HG02885 (cell line): ENCODE results near the gene NLGN1.

ENCODE experiments used
- ATAC-seq: cut with Tn5 transposase; IDR thresholded peaks from one replicate; pipeline ENCODE4 v1.9.1; 2021; ENCODE audit warnings: mild to moderate bottlenecking; ENCODE audit not compliant: unreplicated experiment, poor library complexity

Gene NLGN1

GRCh38 chr3:173700336-173700735 is 302.8 kb downstream of the NLGN1 start:
- no peak for ATAC-seq

- no peak for ATAC-seq
These were observed 305.0 kb downstream of the NLGN1 start for GRCh38 chr3:173702561-173702960.

GRCh38 chr3:173703771-173704170 is 306.2 kb downstream of the NLGN1 start:
- ATAC-seq: no peak

GRCh38 chr3:173706630-173707029 is 309.1 kb downstream of the NLGN1 start:
- ATAC-seq: no peak

GRCh38 chr3:173708191-173708590 is 310.6 kb downstream of the NLGN1 start:
- no peak for ATAC-seq

- no peak for ATAC-seq
These were observed 311.5 kb downstream of the NLGN1 start for GRCh38 chr3:173709026-173709425.

GRCh38 chr3:173711619-173712018 is 314.1 kb downstream of the NLGN1 start:
- ATAC-seq: no peak

- ATAC-seq: no peak
These were observed 322.0 kb downstream of the NLGN1 start for GRCh38 chr3:173719585-173719984.

- ATAC-seq: no peak
These were observed 328.0 kb downstream of the NLGN1 start for GRCh38 chr3:173725507-173725906.

- ATAC-seq: no peak
These were observed 332.8 kb downstream of the NLGN1 start for GRCh38 chr3:173730391-173730790.

- ATAC-seq: no peak
These were observed 334.7 kb downstream of the NLGN1 start for GRCh38 chr3:173732237-173732636.

GRCh38 chr3:173733029-173733652 is 335.6 kb downstream of the NLGN1 start:
- ATAC-seq: no peak

GRCh38 chr3:173734473-173734872 is 336.9 kb downstream of the NLGN1 start:
- ATAC-seq: no peak

GRCh38 chr3:173734895-173735294 is 337.4 kb downstream of the NLGN1 start:
- ATAC-seq: no peak

GRCh38 chr3:173735841-173736240 is 338.3 kb downstream of the NLGN1 start:
- no peak for ATAC-seq

- no peak for ATAC-seq
These were observed 339.7 kb downstream of the NLGN1 start for GRCh38 chr3:173737167-173737808.

GRCh38 chr3:173739726-173740125 is 342.2 kb downstream of the NLGN1 start:
- no peak for ATAC-seq

GRCh38 chr3:173742491-173742890 is 344.9 kb downstream of the NLGN1 start:
- no peak for ATAC-seq

GRCh38 chr3:173743111-173743510 is 345.6 kb downstream of the NLGN1 start:
- ATAC-seq: no peak

- no peak for ATAC-seq
These were observed 346.0 kb downstream of the NLGN1 start for GRCh38 chr3:173743516-173743915.

GRCh38 chr3:173744479-173744878 is 346.9 kb downstream of the NLGN1 start:
- ATAC-seq: no peak

GRCh38 chr3:173744895-173745294 is 347.4 kb downstream of the NLGN1 start:
- no peak for ATAC-seq
